HCT116 (cell line): Measurements from ENCODE around the gene PRRG1. TPM values are rescaled to one million over a fixed set of nuclear protein-coding genes. Genes with fewer than 3 reads are reported as not detected.

Source experiments
- ATAC-seq: fragments of 200-7000 bp; cut with Tn5 transposase; 2 replicates; pipeline ENCODE4 v1.9.1; 2020; ENCODE audit warnings: mild to moderate bottlenecking, moderate library complexity
- BruUV-seq: library from RNA; stranded (reverse); fragments of 400-500 nt; replicated peaks from 2 replicates; lab custom pipeline; 2021; lab: Mats Ljungman, UMichigan
- CTCF ChIA-PET: fragments of 300-600 bp; sonication (Branson Sonifier 250); formaldehyde crosslinking; loops from one replicate; lab custom pipeline; 2021; ENCODE audit warnings: antibody characterized with exemption; lab: Charles Lee
- POLR2A ChIA-PET: fragments of 300-600, 350-600 bp; sonication (Branson Sonifier 250); formaldehyde crosslinking; loops from one replicate; lab custom pipeline; 2021; ENCODE audit warnings: antibody characterized with exemption; lab: Charles Lee
- RAD21 ChIA-PET, 2 experiments: fragments of 300-600 bp; sonication (Branson Sonifier 250); formaldehyde crosslinking; loops; one replicate each; lab custom pipeline; 2023; ENCODE audit warnings: low total read pairs in 2 of 2; ENCODE audit not compliant: uncharacterized antibody in 2 of 2, unreplicated experiment in 2 of 2, low non-redundant PET in 1 of 2; lab: Charles Lee
- DNase-seq: peaks from one replicate; pipeline ENCODE4 v3.0.0-alpha.2; 2010; ENCODE audit warnings: low read depth, low spot score
- H2AFZ ChIP-seq: fragments of 200-600 bp; shearing (Covaris generic), sonication (generic); 2 replicates; pipeline ENCODE4 v1.6.1; 2017; ENCODE audit warnings: low read depth, mixed run types, mixed read lengths, antibody characterized with exemption, low read length; ENCODE audit not compliant: poor library complexity, severe bottlenecking
- H3K27ac ChIP-seq: 2 replicates; pipeline ENCODE4 v1.5.1; 2012; ENCODE audit warnings: low read depth, low read length
- H3K27me3 ChIP-seq: fragments of 200-600 bp; sonication (generic); 2 replicates; pipeline ENCODE4 v1.6.1; 2016; ENCODE audit warnings: mixed run types, low read length, mixed read lengths; ENCODE audit not compliant: insufficient read depth
- H3K36me3 ChIP-seq, 2 experiments: fragments of 200-500 bp in 1 of 2; fragments of 200-600 bp in 1 of 2; sonication (Bioruptor generic) in 1 of 2; sonication (generic) in 1 of 2; 2 replicates each; pipeline versions ENCODE4 v1.5.1 to v1.6.1; 2014 to 2016; ENCODE audit warnings: low read length in 2 of 2, inconsistent platforms in 1 of 2, mixed read lengths in 1 of 2, mixed run types in 1 of 2; ENCODE audit not compliant: insufficient read depth in 2 of 2, control insufficient read depth in 1 of 2
- H3K4me1 ChIP-seq, 2 experiments: fragments of 200-600 bp in 1 of 2; sonication (generic) in 1 of 2; 2 replicates each; pipeline versions ENCODE4 v1.5.1 to v1.6.1; 2012 to 2017; ENCODE audit warnings: low read length in 2 of 2, inconsistent platforms in 1 of 2, mild to moderate bottlenecking in 1 of 2, mixed read lengths in 1 of 2, mixed run types in 1 of 2, moderate library complexity in 1 of 2; ENCODE audit not compliant: insufficient read depth in 2 of 2, control insufficient read depth in 1 of 2
- H3K4me2 ChIP-seq: fragments of 200-600 bp; sonication (generic); 2 replicates; pipeline ENCODE4 v1.6.1; 2017; ENCODE audit warnings: mixed run types, low read length, mixed read lengths
- H3K4me3 ChIP-seq, 2 experiments: fragments of 200-600 bp in 1 of 2; sonication (generic) in 1 of 2; replicated peaks in 1 of 2; 2 replicates each; pipeline ENCODE4 v1.5.1; 2011 to 2016; ENCODE audit warnings: low read length in 2 of 2, control low read depth in 1 of 2, low read depth in 1 of 2, mild to moderate bottlenecking in 1 of 2, mixed read lengths in 1 of 2, mixed run types in 1 of 2
- H3K79me2 ChIP-seq: fragments of 200-600 bp; sonication (generic); 2 replicates; pipeline ENCODE4 v1.6.1; 2017; ENCODE audit warnings: mild to moderate bottlenecking, mixed run types, low read length, moderate library complexity, mixed read lengths; ENCODE audit not compliant: insufficient read depth
- H3K9ac ChIP-seq: fragments of 200-600 bp; sonication (generic); 2 replicates; pipeline ENCODE4 v1.6.1; 2016; ENCODE audit warnings: low read length, mixed read lengths
- H3K9me2 ChIP-seq: fragments of 200-600 bp; sonication (generic), shearing (Covaris generic); 2 replicates; pipeline ENCODE4 v1.6.1; 2017; ENCODE audit warnings: mixed run types, mild to moderate bottlenecking, moderate library complexity; ENCODE audit not compliant: insufficient read depth
- H3K9me3 ChIP-seq, 2 experiments: fragments of 200-500 bp in 1 of 2; fragments of 200-600 bp in 1 of 2; sonication (Bioruptor generic) in 1 of 2; sonication (generic) in 1 of 2; 2 replicates each; pipeline ENCODE4 v1.6.1; 2014 to 2017; ENCODE audit warnings: low read length in 2 of 2, mixed read lengths in 2 of 2, inconsistent platforms in 1 of 2, low read depth in 1 of 2, mild to moderate bottlenecking in 1 of 2, mixed run types in 1 of 2, moderate library complexity in 1 of 2; ENCODE audit not compliant: control insufficient read depth in 1 of 2, insufficient read depth in 1 of 2
- H4K20me1 ChIP-seq: fragments of 200-600 bp; sonication (generic), shearing (Covaris generic); 2 replicates; pipeline ENCODE4 v1.6.1; 2017; ENCODE audit warnings: mixed run types, mild to moderate bottlenecking, moderate library complexity; ENCODE audit not compliant: insufficient read depth
- CBX3 ChIP-seq: IDR thresholded peaks from 2 replicates; pipeline ENCODE4 v1.6.1; 2012; ENCODE audit warnings: low read depth
- CEBPB ChIP-seq: IDR thresholded peaks from 2 replicates; pipeline ENCODE4 v1.6.1; 2012; ENCODE audit warnings: low read depth
- CTCF ChIP-seq, 3 experiments: fragments of 200-600 bp in 1 of 3; sonication (generic) in 1 of 3; IDR thresholded peaks in 2 of 3; conservative IDR thresholded peaks in 1 of 3; 2 replicates each; pipeline ENCODE4 v1.5.1; 2012 to 2017; ENCODE audit warnings: low read depth in 2 of 3, low read length in 2 of 3, antibody characterized with exemption in 1 of 3, borderline replicate concordance in 1 of 3, control low read depth in 1 of 3, mild to moderate bottlenecking in 1 of 3, mixed read lengths in 1 of 3, mixed run types in 1 of 3, moderate library complexity in 1 of 3; ENCODE audit not compliant: insufficient read depth in 1 of 3
- EGR1 ChIP-seq: IDR thresholded peaks from 2 replicates; pipeline ENCODE4 v1.6.1; 2012; ENCODE audit warnings: low read depth
- EZH2 ChIP-seq: fragments of 200-600 bp; sonication (generic); IDR thresholded peaks from 2 replicates; pipeline ENCODE4 v1.6.1; 2017; ENCODE audit warnings: antibody characterized with exemption, mixed run types
- MAX ChIP-seq: IDR thresholded peaks from 2 replicates; pipeline ENCODE4 v1.6.1; 2012
- intact Hi-C: fragments of 100-400 bp; cut with micrococcal nuclease; formaldehyde crosslinking; loops from 2 replicates; pipeline ENCODE4 v1.10.0; 2022
- total RNA-seq: library from RNA; stranded (reverse); gene quantifications from one replicate; pipeline ENCODE4 v1.2.1, GENCODE V29; 2021; ENCODE audit not compliant: unreplicated experiment

The PRRG1 gene
- total RNA-seq, 1 experiment from 2014 or later: 16.0 TPM

GRCh38 chrX:37350034-37350365, 836 bp downstream of the PRRG1 start:
- Histone ChIP-seq H4K20me1 (no peaks in the 10 kb centered on the region), H3K27ac (no peak overlapping the region), H3K36me3 (no peaks in the 10 kb centered on the region), H3K9ac (peak overlapping the region; percentile 79), H3K4me3 (peak overlapping the region; percentile 74 to 77), H3K4me2 (peak overlapping the region; percentile 79)
- no TSS peak for BruUV-seq
- POLR2A ChIA-PET: interaction anchor here (1.5 kb wide), 1 partner anchor 10 kb away, joined by 4 read pairs; no protein-coding TSS in a partner anchor
- RAD21 ChIA-PET: no interaction called here
- intact Hi-C loops: no loop called here
- ATAC-seq (peak; percentile 11), DNase-seq (no peak)
- CTCF ChIA-PET: no interaction called here
- TF ChIP-seq CBX3 (no peak), MAX (no peak), EZH2 (no peak)
- TF ChIP-seq, all 23 proteins: peak for 0
- Histone ChIP-seq H2AFZ (no peak overlapping the region), H3K4me1 (0 out of 4 replicates have a peak, but pooled peaks cover 2 to 5% of the 10 kb centered on the region in 2 experiments), H3K27me3 (no peaks in the 10 kb centered on the region), H3K9me2 (no peaks in the 10 kb centered on the region), H3K79me2 (peaks cover 47% of the 10 kb centered on the region), H3K9me3 (no peaks in the 10 kb centered on the region)

- H3K4me3 ChIP-seq: no peak overlapping the region
- intact Hi-C loops: no loop called here
- CTCF ChIA-PET: no interaction called here
- H3K9me3 ChIP-seq: no peaks in the 10 kb centered on the region
- no TSS peak for BruUV-seq
- H3K4me1 ChIP-seq: 0 out of 4 replicates have a peak, but pooled peaks cover 0 to 2% of the 10 kb centered on the region in 2 experiments
- H3K79me2 ChIP-seq: peaks cover 81% of the 10 kb centered on the region
- no peak for ATAC-seq
- no peaks in the 10 kb centered on the region for H3K36me3 ChIP-seq
- no peaks in the 10 kb centered on the region for H3K27me3 ChIP-seq
- no peak overlapping the region for H3K4me2 ChIP-seq
- no peaks in the 10 kb centered on the region for H3K9me2 ChIP-seq
- POLR2A ChIA-PET: no interaction called here
- TF ChIP-seq CTCF (IDR thresholded peaks at IDR 0.05 in 2 of 3, conservative IDR thresholded peaks at IDR 0.05 in 1 of 3; ENCODE audit: borderline replicate concordance in 1 of 3, insufficient read depth in 1 of 3, low read depth in 2 of 3, low read length in 2 of 3) (no peak), CEBPB (no peak), EGR1 (no peak), EZH2 (no peak)
- TF ChIP-seq, all 23 proteins: peak for 0
- Histone ChIP-seq H3K27ac (no peak overlapping the region), H3K9ac (no peak overlapping the region), H4K20me1 (no peaks in the 10 kb centered on the region), H2AFZ (no peak overlapping the region)
- RAD21 ChIA-PET: no interaction called here
- DNase-seq: no peak
Measured at GRCh38 chrX:37353646-37354045, 4.5 kb downstream of the PRRG1 start.
